HepG2 (cell line): Measurements from ENCODE around the gene COBL. TPM values are rescaled to one million over a fixed set of nuclear protein-coding genes. Genes with fewer than 3 reads are reported as not detected.
A peak's percentile ranks its signal among the peaks of the same experiment; 100 is the strongest.

ENCODE experiments used
- ADNP ChIP-seq: sonication (generic); formaldehyde crosslinking; IDR thresholded peaks from 2 replicates; pipeline ENCODE4 v1.4.0; 2020; ENCODE audit warnings: missing genetic modification reagents
- ATF7 ChIP-seq, 2 experiments: fragments of 450-650 bp in 1 of 2; sonication (generic) in 1 of 2; formaldehyde crosslinking in 1 of 2; IDR thresholded peaks; 2 replicates each; pipeline versions ENCODE4 v1.4.0 to v1.6.1; 2016 to 2020; ENCODE audit warnings: antibody characterized with exemption in 1 of 2, mild to moderate bottlenecking in 1 of 2, missing genetic modification reagents in 1 of 2
- ATM ChIP-seq: fragments of 450-650 bp; IDR thresholded peaks from 2 replicates; pipeline ENCODE4 v1.7.1; 2017; ENCODE audit warnings: mild to moderate bottlenecking, borderline replicate concordance
- CREB1 ChIP-seq, 2 experiments: fragments of 450-650 bp in 1 of 2; IDR thresholded peaks; 2 replicates each; pipeline ENCODE4 v1.6.1; 2016 to 2017; ENCODE audit warnings: control low read depth in 1 of 2, mild to moderate bottlenecking in 1 of 2, missing compliant biosample characterization in 1 of 2, missing genetic modification characterization in 1 of 2
- ELF1 ChIP-seq: sonication (generic); formaldehyde crosslinking; IDR thresholded peaks from 2 replicates; pipeline ENCODE4 v1.4.0; 2020; ENCODE audit warnings: missing genetic modification reagents
- JUN ChIP-seq: sonication (generic); formaldehyde crosslinking; IDR thresholded peaks from 2 replicates; pipeline ENCODE4 v1.4.0; 2020; ENCODE audit warnings: mild to moderate bottlenecking, missing genetic modification reagents
- NKX3-1 ChIP-seq: sonication (generic); formaldehyde crosslinking; IDR thresholded peaks from 2 replicates; pipeline ENCODE4 v1.5.0; 2020; ENCODE audit warnings: missing genetic modification reagents
- NR2F2 ChIP-seq: IDR thresholded peaks from 2 replicates; pipeline ENCODE4 v1.6.1; 2012; ENCODE audit warnings: low read depth, inconsistent platforms, borderline replicate concordance
- RARA ChIP-seq: IDR thresholded peaks from 2 replicates; pipeline ENCODE4 v1.6.1; 2016; ENCODE audit warnings: missing genetic modification reagents, missing compliant biosample characterization
- RARG ChIP-seq: sonication (generic); formaldehyde crosslinking; IDR thresholded peaks from 2 replicates; pipeline ENCODE4 v1.4.0; 2020; ENCODE audit warnings: low read depth, mild to moderate bottlenecking, missing genetic modification reagents
- RFX5 ChIP-seq: IDR thresholded peaks from 2 replicates; pipeline ENCODE4 v1.6.1; 2011; ENCODE audit warnings: low read depth, low read length, improper control_type of control experiment
- ZBTB20 ChIP-seq: sonication (generic); formaldehyde crosslinking; IDR thresholded peaks from 2 replicates; pipeline ENCODE4 v1.8.1; 2023; ENCODE audit warnings: missing genetic modification reagents, low read depth, mild to moderate bottlenecking, borderline replicate concordance
- ZFP1 ChIP-seq: IDR thresholded peaks from 2 replicates; pipeline ENCODE4 v1.6.1; 2016
- ZFP37 ChIP-seq: sonication (generic); formaldehyde crosslinking; IDR thresholded peaks from 2 replicates; pipeline ENCODE4 v1.4.0; 2020; ENCODE audit warnings: missing genetic modification reagents, borderline replicate concordance
- ZNF382 ChIP-seq: sonication (generic); formaldehyde crosslinking; IDR thresholded peaks from 2 replicates; pipeline ENCODE4 v1.5.0; 2020; ENCODE audit warnings: missing genetic modification reagents, mild to moderate bottlenecking, borderline replicate concordance
- ZNF558 ChIP-seq: sonication (generic); formaldehyde crosslinking; IDR thresholded peaks from 2 replicates; pipeline ENCODE4 v1.9.0; 2022; ENCODE audit warnings: mild to moderate bottlenecking, missing genetic modification reagents, borderline replicate concordance
- polyA plus RNA-seq, 8 experiments: library from polyadenylated mRNA; depleted of rRNA in 3 of 8; stranded (reverse) in 7 of 8; unstranded in 1 of 8; fragments of >200 nt; fragmentation: Illumina TruSeq in 4 of 8; extraction: Trizol in 4 of 8; gene quantifications; 2 replicates each; pipeline versions ENCODE4 v1.2.1 to v1.2.3, GENCODE V29; 2011 to 2016; ENCODE audit warnings: low read depth in 4 of 8, missing spikeins in 1 of 8, mixed read lengths in 1 of 8; ENCODE audit not compliant: insufficient read depth in 1 of 8
- total RNA-seq, 5 experiments: library from RNA; depleted of rRNA; stranded (reverse); fragments of >200 nt; fragmentation: Illumina TruSeq; extraction: Trizol; gene quantifications; 2 replicates each; pipeline ENCODE4 v1.2.3, GENCODE V29; 2016; ENCODE audit warnings: low read depth in 1 of 5
- TF ChIP-seq, protein P1 (sequence below): sonication (generic); formaldehyde crosslinking; IDR thresholded peaks from 2 replicates; pipeline ENCODE4 v1.5.0; 2020; ENCODE audit warnings: mild to moderate bottlenecking, missing genetic modification reagents
- TF ChIP-seq, protein P2 (sequence below), 2 experiments: sonication (generic) in 1 of 2; formaldehyde crosslinking in 1 of 2; IDR thresholded peaks; 2 replicates each; pipeline versions ENCODE4 v1.5.1 to v1.6.1; 2011 to 2020; ENCODE audit warnings: borderline replicate concordance in 1 of 2, low read depth in 1 of 2, low read length in 1 of 2, mild to moderate bottlenecking in 1 of 2, missing genetic modification reagents in 1 of 2, moderate library complexity in 1 of 2
- TF ChIP-seq, protein P3 (sequence below): sonication (generic); formaldehyde crosslinking; IDR thresholded peaks from 2 replicates; pipeline ENCODE4 v1.8.1; 2023; ENCODE audit warnings: mild to moderate bottlenecking, missing genetic modification reagents, borderline replicate concordance
- TF ChIP-seq, protein P4 (sequence below): sonication (generic); formaldehyde crosslinking; IDR thresholded peaks from 2 replicates; pipeline ENCODE4 v1.5.0; 2020; ENCODE audit warnings: missing genetic modification reagents
- TF ChIP-seq, protein P5 (sequence below): sonication (generic); formaldehyde crosslinking; IDR thresholded peaks from 2 replicates; pipeline ENCODE4 v1.5.1; 2020; ENCODE audit warnings: missing genetic modification reagents, mild to moderate bottlenecking, borderline replicate concordance

COBL gene
- total and polyA plus RNA-seq, 2 of the 13 experiments (the other 11 are each of a cell fraction or from before 2014, with no cell fraction given): 3.8 to 4.9 TPM

DNA sequence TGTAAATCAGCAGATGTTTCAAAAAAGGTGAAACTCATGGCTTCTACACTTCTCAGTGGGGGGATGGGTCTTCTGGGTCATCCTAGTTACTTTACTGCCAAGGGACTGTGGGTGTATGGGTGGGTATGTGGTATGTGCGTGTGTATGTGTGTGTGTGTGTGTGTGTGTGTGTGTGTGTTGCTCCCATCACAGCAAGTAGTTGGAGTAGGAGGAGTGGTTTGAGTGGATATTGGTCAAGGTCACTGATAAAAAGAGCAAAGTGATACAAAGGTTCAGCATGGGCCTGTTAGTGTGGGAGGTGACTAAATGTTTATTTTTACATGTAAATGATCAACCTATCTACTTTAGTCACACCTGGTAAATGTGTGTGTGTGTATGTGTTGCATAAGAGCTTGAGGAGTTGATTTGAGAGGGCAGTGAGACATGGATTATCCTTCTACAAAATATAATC lies 11.8 kb upstream of the COBL start (continued):
- TF ChIP-seq, protein P1, sequence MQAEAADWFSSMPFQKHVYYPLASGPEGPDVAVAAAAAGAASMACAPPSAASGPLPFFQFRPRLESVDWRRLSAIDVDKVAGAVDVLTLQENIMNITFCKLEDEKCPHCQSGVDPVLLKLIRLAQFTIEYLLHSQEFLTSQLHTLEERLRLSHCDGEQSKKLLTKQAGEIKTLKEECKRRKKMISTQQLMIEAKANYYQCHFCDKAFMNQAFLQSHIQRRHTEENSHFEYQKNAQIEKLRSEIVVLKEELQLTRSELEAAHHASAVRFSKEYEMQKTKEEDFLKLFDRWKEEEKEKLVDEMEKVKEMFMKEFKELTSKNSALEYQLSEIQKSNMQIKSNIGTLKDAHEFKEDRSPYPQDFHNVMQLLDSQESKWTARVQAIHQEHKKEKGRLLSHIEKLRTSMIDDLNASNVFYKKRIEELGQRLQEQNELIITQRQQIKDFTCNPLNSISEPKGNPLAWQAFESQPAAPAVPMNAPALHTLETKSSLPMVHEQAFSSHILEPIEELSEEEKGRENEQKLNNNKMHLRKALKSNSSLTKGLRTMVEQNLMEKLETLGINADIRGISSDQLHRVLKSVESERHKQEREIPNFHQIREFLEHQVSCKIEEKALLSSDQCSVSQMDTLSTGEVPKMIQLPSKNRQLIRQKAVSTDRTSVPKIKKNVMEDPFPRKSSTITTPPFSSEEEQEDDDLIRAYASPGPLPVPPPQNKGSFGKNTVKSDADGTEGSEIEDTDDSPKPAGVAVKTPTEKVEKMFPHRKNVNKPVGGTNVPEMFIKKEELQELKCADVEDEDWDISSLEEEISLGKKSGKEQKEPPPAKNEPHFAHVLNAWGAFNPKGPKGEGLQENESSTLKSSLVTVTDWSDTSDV (CRISPR knock-in tag): no peak
- TF ChIP-seq RFX5 (no peak), NR2F2 (peak; percentile 57; the same call in 1 of the 2 replicates), JUN (CRISPR knock-in tag) (0 out of 2 replicates have a peak, but pooled peaks have one; percentile 62), RARG (CRISPR knock-in tag) (no peak), ZFP37 (CRISPR knock-in tag) (no peak), ELF1 (no peak), ZNF382 (CRISPR knock-in tag) (no peak), RARA (CRISPR knock-in tag) (peak; percentile 73), ZBTB20 (CRISPR knock-in tag) (peak; percentile 90; the same call in 1 of the 2 replicates), NKX3-1 (CRISPR knock-in tag) (no peak), ZFP1 (CRISPR knock-in tag) (0 out of 2 replicates have a peak, but pooled peaks have one; percentile 29), ATM (0 out of 2 replicates have a peak, but pooled peaks have one; percentile 24), ZNF558 (CRISPR knock-in tag) (no peak; the same call in 1 of the 2 replicates), ADNP (no peak), CREB1 (IDR thresholded peaks at IDR 0.05) (peak; percentile 64; the same call in 1 of the 2 replicates), CREB1 (CRISPR knock-in tag; IDR thresholded peaks at IDR 0.05) (peak; percentile 83), ATF7 (IDR thresholded peaks at IDR 0.05) (0 out of 2 replicates have a peak, but pooled peaks have one; percentile 36), ATF7 (CRISPR knock-in tag; IDR thresholded peaks at IDR 0.05) (no peak)
- TF ChIP-seq, protein P2, sequence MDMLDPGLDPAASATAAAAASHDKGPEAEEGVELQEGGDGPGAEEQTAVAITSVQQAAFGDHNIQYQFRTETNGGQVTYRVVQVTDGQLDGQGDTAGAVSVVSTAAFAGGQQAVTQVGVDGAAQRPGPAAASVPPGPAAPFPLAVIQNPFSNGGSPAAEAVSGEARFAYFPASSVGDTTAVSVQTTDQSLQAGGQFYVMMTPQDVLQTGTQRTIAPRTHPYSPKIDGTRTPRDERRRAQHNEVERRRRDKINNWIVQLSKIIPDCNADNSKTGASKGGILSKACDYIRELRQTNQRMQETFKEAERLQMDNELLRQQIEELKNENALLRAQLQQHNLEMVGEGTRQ (IDR thresholded peaks at IDR 0.05; ENCODE audit: low read depth, low read length): no peak
- TF ChIP-seq, protein P2 (CRISPR knock-in tag; IDR thresholded peaks at IDR 0.05; ENCODE audit: borderline replicate concordance): no peak
- TF ChIP-seq, protein P3, sequence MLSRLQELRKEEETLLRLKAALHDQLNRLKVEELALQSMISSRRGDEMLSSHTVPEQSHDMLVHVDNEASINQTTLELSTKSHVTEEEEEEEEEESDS (CRISPR knock-in tag): no peak
- TF ChIP-seq, protein P4, sequence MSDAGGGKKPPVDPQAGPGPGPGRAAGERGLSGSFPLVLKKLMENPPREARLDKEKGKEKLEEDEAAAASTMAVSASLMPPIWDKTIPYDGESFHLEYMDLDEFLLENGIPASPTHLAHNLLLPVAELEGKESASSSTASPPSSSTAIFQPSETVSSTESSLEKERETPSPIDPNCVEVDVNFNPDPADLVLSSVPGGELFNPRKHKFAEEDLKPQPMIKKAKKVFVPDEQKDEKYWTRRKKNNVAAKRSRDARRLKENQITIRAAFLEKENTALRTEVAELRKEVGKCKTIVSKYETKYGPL (CRISPR knock-in tag): 0 out of 2 replicates have a peak, but pooled peaks have one; percentile 23
- TF ChIP-seq, protein P5, sequence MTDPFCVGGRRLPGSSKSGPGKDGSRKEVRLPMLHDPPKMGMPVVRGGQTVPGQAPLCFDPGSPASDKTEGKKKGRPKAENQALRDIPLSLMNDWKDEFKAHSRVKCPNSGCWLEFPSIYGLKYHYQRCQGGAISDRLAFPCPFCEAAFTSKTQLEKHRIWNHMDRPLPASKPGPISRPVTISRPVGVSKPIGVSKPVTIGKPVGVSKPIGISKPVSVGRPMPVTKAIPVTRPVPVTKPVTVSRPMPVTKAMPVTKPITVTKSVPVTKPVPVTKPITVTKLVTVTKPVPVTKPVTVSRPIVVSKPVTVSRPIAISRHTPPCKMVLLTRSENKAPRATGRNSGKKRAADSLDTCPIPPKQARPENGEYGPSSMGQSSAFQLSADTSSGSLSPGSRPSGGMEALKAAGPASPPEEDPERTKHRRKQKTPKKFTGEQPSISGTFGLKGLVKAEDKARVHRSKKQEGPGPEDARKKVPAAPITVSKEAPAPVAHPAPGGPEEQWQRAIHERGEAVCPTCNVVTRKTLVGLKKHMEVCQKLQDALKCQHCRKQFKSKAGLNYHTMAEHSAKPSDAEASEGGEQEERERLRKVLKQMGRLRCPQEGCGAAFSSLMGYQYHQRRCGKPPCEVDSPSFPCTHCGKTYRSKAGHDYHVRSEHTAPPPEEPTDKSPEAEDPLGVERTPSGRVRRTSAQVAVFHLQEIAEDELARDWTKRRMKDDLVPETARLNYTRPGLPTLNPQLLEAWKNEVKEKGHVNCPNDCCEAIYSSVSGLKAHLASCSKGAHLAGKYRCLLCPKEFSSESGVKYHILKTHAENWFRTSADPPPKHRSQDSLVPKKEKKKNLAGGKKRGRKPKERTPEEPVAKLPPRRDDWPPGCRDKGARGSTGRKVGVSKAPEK (CRISPR knock-in tag): peak; percentile 63; the same call in 1 of the 2 replicates
